Lung (tissue), 12 donors: ENCODE data around the gene AFDN. TPM values are rescaled to one million over a fixed set of nuclear protein-coding genes. Genes with fewer than 3 reads are reported as not detected.
A peak's percentile ranks its signal among the peaks of the same experiment; 100 is the strongest.
"Not testable (repeated sequence)": the region's sequence is repeated elsewhere in the genome, so short reads cannot be mapped to it uniquely, and the experiment has no call there.

Source experiments
- ATAC-seq: fragments of 200-7000 bp; cut with Tn5 transposase; one replicate; pipeline ENCODE4 v1.9.1; 2020; ENCODE audit warnings: moderate number of reproducible peaks; ENCODE audit not compliant: insufficient read depth, low FRiP score
- DNase-seq, 3 donors: peaks; one replicate each; pipeline ENCODE4 v3.0.0-alpha.2; 2013 to 2017
- H3K27ac ChIP-seq, 2 donors: one replicate each; pipeline ENCODE4 v1.5.1; 2013; ENCODE audit warnings: mild to moderate bottlenecking in 2 of 2, moderate library complexity in 2 of 2, control low read depth in 1 of 2, inconsistent platforms in 1 of 2, low read depth in 1 of 2, low read length in 1 of 2
- H3K27me3 ChIP-seq, 3 donors: one replicate each; pipeline ENCODE4 v1.5.1; 2013; ENCODE audit warnings: low read length in 2 of 3; ENCODE audit not compliant: control insufficient read depth in 3 of 3, insufficient read depth in 3 of 3
- H3K36me3 ChIP-seq, 4 donors: one replicate each; pipeline ENCODE4 v1.5.1; 2013; ENCODE audit warnings: low read length in 4 of 4, mild to moderate bottlenecking in 1 of 4, moderate library complexity in 1 of 4; ENCODE audit not compliant: control insufficient read depth in 4 of 4, insufficient read depth in 4 of 4
- H3K4me1 ChIP-seq, 5 donors: one replicate each; pipeline ENCODE4 v1.5.1; 2013; ENCODE audit warnings: low read length in 5 of 5, mild to moderate bottlenecking in 2 of 5, moderate library complexity in 1 of 5; ENCODE audit not compliant: control insufficient read depth in 5 of 5, insufficient read depth in 5 of 5
- H3K4me3 ChIP-seq: one replicate; pipeline ENCODE4 v1.5.1; 2013; ENCODE audit warnings: mild to moderate bottlenecking, control low read depth, moderate library complexity
- H3K9ac ChIP-seq, 2 donors: one replicate each; pipeline ENCODE4 v1.5.1; 2013; ENCODE audit warnings: low read length in 2 of 2, control low read depth in 1 of 2; ENCODE audit not compliant: insufficient read depth in 1 of 2
- H3K9me3 ChIP-seq, 4 donors: one replicate each; pipeline ENCODE4 v1.5.1; 2013; ENCODE audit warnings: low read length in 3 of 4, mild to moderate bottlenecking in 1 of 4, moderate library complexity in 1 of 4; ENCODE audit not compliant: control insufficient read depth in 4 of 4, insufficient read depth in 3 of 4
- WGBS, 2 donors: extraction: QIAGEN DNeasy Blood & Tissue Kit; methylation state at CpG; one replicate each; pipeline ENCODE4 v1.1.7; 2013; 5-methylcytosine and 5-hydroxymethylcytosine counted together
- polyA plus RNA-seq, 2 donors: library from polyadenylated mRNA; stranded (reverse); fragments of 200-250 nt; gene quantifications; one replicate each; pipeline ENCODE4 v1.2.1, GENCODE V29; 2013
- total RNA-seq, 2 donors: library from RNA; depleted of rRNA in 1 of 2; stranded (reverse); fragments of >200 nt in 1 of 2; gene quantifications; one replicate each; pipeline ENCODE4 v1.2.1, GENCODE V29; 2014 to 2021
- TF ChIP-seq, protein P1 (sequence below): IDR thresholded peaks from 2 replicates; pipeline ENCODE4 v1.5.1; 2012; ENCODE audit warnings: mild to moderate bottlenecking; ENCODE audit errors: control extremely low read depth, extremely low read depth
- donor health status: control.
- donor health status: control.
- donor health status: Bipolar disorder and iron deficiency.
- donor health status: healthy.
- donor health status: DM: yes; HTN: yes; CAD: no.

Gene AFDN
- total and polyA plus RNA-seq, 4 donors: 47.6 to 407 (median 117) TPM

DNA sequence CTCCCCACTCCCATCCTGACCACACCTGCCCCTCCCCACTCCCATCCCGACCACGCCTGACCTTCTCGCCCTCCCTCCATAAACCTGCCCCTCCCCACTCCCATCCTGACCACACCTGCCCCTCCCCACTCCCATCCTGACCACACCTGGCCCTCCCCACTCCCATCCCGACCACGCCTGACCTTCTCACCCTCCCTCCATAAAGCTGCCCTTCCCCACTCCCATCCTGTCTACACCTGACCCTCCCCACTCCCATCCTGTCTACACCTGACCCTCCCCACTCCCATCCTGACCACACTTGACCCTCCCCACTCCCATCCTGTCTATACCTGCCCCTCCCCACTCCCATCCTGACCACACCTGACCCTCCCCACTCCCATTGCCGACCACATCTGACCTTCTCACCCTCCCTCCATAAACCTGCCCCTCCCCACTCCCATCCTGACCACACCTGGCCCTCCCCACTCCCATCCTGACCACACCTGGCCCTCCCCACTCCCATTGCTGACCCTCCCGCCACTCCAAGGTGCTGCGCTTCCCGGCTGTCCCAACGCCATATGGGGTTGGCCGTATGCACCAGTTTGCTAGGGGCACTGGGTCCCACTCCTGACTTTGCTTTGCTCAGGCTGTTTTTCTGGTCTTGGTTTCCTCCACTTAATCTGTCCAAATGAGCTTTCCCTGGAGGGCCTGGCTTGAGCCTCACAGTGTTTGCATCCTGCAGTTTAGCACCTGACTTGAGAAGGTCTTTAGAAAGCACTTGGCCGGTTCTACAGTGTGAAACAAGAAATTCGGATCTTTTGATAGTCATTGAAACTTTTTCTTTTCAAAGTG lies 173.7 kb downstream of the AFDN start:
- Histone ChIP-seq H3K36me3 (no peaks in the 10 kb centered on the region), H3K4me3 (no peak overlapping the region), H3K4me1 (peaks cover 0 to 4% (median 0%) of the 10 kb centered on the region in 5 donors), H3K9me3 (no peaks in the 10 kb centered on the region), H3K9ac (no peak overlapping the region), H3K27ac (no peak overlapping the region), H3K27me3 (no peaks in the 10 kb centered on the region)
- WGBS, 2 donors: 80 to 91% methylated on average over 13 of the region's 13 CpGs
- DNase-seq (no peak), ATAC-seq (no peak)
- TF ChIP-seq, protein P1, sequence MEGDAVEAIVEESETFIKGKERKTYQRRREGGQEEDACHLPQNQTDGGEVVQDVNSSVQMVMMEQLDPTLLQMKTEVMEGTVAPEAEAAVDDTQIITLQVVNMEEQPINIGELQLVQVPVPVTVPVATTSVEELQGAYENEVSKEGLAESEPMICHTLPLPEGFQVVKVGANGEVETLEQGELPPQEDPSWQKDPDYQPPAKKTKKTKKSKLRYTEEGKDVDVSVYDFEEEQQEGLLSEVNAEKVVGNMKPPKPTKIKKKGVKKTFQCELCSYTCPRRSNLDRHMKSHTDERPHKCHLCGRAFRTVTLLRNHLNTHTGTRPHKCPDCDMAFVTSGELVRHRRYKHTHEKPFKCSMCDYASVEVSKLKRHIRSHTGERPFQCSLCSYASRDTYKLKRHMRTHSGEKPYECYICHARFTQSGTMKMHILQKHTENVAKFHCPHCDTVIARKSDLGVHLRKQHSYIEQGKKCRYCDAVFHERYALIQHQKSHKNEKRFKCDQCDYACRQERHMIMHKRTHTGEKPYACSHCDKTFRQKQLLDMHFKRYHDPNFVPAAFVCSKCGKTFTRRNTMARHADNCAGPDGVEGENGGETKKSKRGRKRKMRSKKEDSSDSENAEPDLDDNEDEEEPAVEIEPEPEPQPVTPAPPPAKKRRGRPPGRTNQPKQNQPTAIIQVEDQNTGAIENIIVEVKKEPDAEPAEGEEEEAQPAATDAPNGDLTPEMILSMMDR: no peak

DNA sequence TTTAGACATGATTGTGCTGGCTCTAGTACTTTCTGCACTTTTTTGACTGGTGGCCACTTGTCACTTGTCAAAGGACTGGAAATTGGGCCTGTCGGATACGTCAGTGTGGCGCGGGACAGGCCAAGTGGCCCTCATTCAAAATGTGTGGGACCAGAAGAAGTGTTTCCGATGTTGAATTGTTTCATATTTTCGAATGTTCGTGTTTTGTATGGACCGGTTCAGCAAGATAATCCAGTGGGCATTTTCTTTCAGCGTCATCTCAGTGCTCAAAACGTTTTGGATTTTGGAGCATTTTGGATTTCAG lies 174.3 kb downstream of the AFDN start:
- H3K9ac ChIP-seq: no peak overlapping the region

GRCh38 chr6:168001514-168001913 lies 174.8 kb downstream of the AFDN start:
- H3K9me3 ChIP-seq, ATAC-seq: not testable (repeated sequence)
- 88 to 90% methylated on average over 11 to 21 of the region's 21 CpGs for WGBS, 2 donors

More for the DNA sequence above, 174.3 kb downstream of the AFDN start:
- DNase-seq: peak in 2 of 3 donors; percentile 31 to 57
- no peak overlapping the region for H3K4me3 ChIP-seq
- H3K36me3 ChIP-seq: no peaks in the 10 kb centered on the region
- TF ChIP-seq, protein P1: no peak
- 74 to 82% methylated on average over 10 of the region's 10 CpGs for WGBS, 2 donors
- peaks cover 0 to 4% (median 0%) of the 10 kb centered on the region in 5 donors for H3K4me1 ChIP-seq
- H3K27me3 ChIP-seq: no peaks in the 10 kb centered on the region
- no peak overlapping the region for H3K27ac ChIP-seq
- ATAC-seq: no peak
- no peaks in the 10 kb centered on the region for H3K9me3 ChIP-seq

GRCh38 chr6:168002804-168003203 lies 176.1 kb downstream of the AFDN start:
- DNase-seq (no peak), ATAC-seq (no peak)
- H3K27ac ChIP-seq: no peak overlapping the region
- H3K9ac ChIP-seq: no peak overlapping the region
- no peaks in the 10 kb centered on the region for H3K9me3 ChIP-seq
- H3K27me3 ChIP-seq: no peaks in the 10 kb centered on the region
- WGBS, 2 donors: 83 to 92% methylated on average over 6 of the region's 6 CpGs
- H3K4me3 ChIP-seq: no peak overlapping the region
- TF ChIP-seq, protein P1: no peak
- H3K4me1 ChIP-seq: peaks cover 0 to 4% (median 0%) of the 10 kb centered on the region in 5 donors
- H3K36me3 ChIP-seq: no peaks in the 10 kb centered on the region

More at GRCh38 chr6:168001514-168001913, 174.8 kb downstream of the AFDN start:
- H3K4me1 ChIP-seq, H3K4me3 ChIP-seq, DNase-seq, H3K27ac ChIP-seq, H3K36me3 ChIP-seq, H3K9ac ChIP-seq, H3K27me3 ChIP-seq: not testable (repeated sequence)
